Heart left ventricle (tissue), 16 donors: ENCODE data around the gene ZNF709. TPM values are rescaled to one million over a fixed set of nuclear protein-coding genes. Genes with fewer than 3 reads are reported as not detected.
"Not testable (repeated sequence)": the region's sequence is repeated elsewhere in the genome, so short reads cannot be mapped to it uniquely, and the experiment has no call there.

Experiments
- ATAC-seq, 4 donors: fragments of 200-7000 bp; cut with Tn5 transposase; one replicate each; pipeline ENCODE4 v1.9.1; 2020 to 2022; ENCODE audit warnings: moderate library complexity in 4 of 4, mild to moderate bottlenecking in 3 of 4, moderate number of reproducible peaks in 1 of 4
- DNase-seq, 5 donors: peaks; one replicate each; pipeline ENCODE4 v3.0.0-alpha.2; 2020
- H3K27ac ChIP-seq, 12 donors: fragments of 200-600 bp; sonication (generic) in 4 of 12; one replicate each; pipeline versions ENCODE4 v1.5.0 to v1.8.0; 2016 to 2022; ENCODE audit warnings: mild to moderate bottlenecking in 2 of 12
- H3K27me3 ChIP-seq, 9 donors: fragments of 200-600 bp; sonication (generic) in 2 of 9; one replicate each; pipeline versions ENCODE4 v1.5.1 to v1.8.0; 2016 to 2022; ENCODE audit warnings: mild to moderate bottlenecking in 3 of 9
- H3K36me3 ChIP-seq, 9 donors: fragments of 200-600 bp; sonication (generic) in 2 of 9; one replicate each; pipeline versions ENCODE4 v1.5.0 to v1.8.0; 2018 to 2022; ENCODE audit warnings: mild to moderate bottlenecking in 2 of 9
- H3K4me1 ChIP-seq, 12 donors: fragments of 200-600 bp; sonication (generic) in 4 of 12; one replicate each; pipeline versions ENCODE4 v1.5.0 to v1.8.0; 2016 to 2022; ENCODE audit warnings: mild to moderate bottlenecking in 3 of 12
- H3K4me3 ChIP-seq, 12 donors: fragments of 200-600 bp; sonication (generic) in 4 of 12; one replicate each; pipeline versions ENCODE4 v1.5.0 to v1.8.0; 2017 to 2022; ENCODE audit warnings: mild to moderate bottlenecking in 9 of 12, moderate library complexity in 4 of 12
- H3K9me3 ChIP-seq, 12 donors: fragments of 200-600 bp; sonication (generic) in 4 of 12; one replicate each; pipeline versions ENCODE4 v1.5.0 to v1.8.0; 2016 to 2022; ENCODE audit warnings: mild to moderate bottlenecking in 1 of 12
- POLR2A ChIP-seq, 2 donors: fragments of 450-650 bp; IDR thresholded peaks; one replicate each; pipeline ENCODE4 v1.6.1; 2017; ENCODE audit warnings: antibody characterized with exemption in 2 of 2, mild to moderate bottlenecking in 2 of 2, moderate library complexity in 2 of 2
- WGBS, 4 donors: extraction: QIAGEN DNeasy Blood & Tissue Kit in 2 of 4; methylation state at CpG; one replicate each; pipeline versions ENCODE4 v1.1.5 to v1.1.7; 2013 to 2018; 5-methylcytosine and 5-hydroxymethylcytosine counted together
- intact Hi-C, 10 donors: fragments of 100-400 bp; cut with DNase I; formaldehyde crosslinking; loops; one replicate each; pipeline versions ENCODE4 v1.11.1 to v1.14.2; 2022
- polyA plus RNA-seq, 2 donors: library from polyadenylated mRNA; stranded (reverse); fragments of 200-250 nt; gene quantifications; one replicate each; pipeline ENCODE4 v1.2.3, GENCODE V29; 2013
- total RNA-seq, 9 donors: library from RNA; depleted of rRNA in 2 of 9; stranded (reverse); fragments of >200 nt in 2 of 9; fragmentation: NEBNext Ultra II Directional in 3 of 9; extraction: Animal tissue kit (Norgen Biotek cat#: 25700) in 3 of 9; gene quantifications; one replicate each; pipeline versions ENCODE4 v1.1.0 to v1.2.4, GENCODE V29; 2016 to 2023
- TF ChIP-seq, protein P1 (sequence below), 12 donors: fragments of 200-600 bp; sonication (generic) in 4 of 12; IDR thresholded peaks; one replicate each; pipeline versions ENCODE4 v1.5.0 to v1.8.0; 2018 to 2022; ENCODE audit warnings: antibody characterized with exemption in 12 of 12, mild to moderate bottlenecking in 5 of 12
- donor health status: ischemic (EF 13 %, LVEDD 7.1; RV severe dilation, severe dysfunction).
- donor health status: healthy with polysubstance abuse.
- donor health status: DM: no; HTN: yes; CAD: no.
- donor health status: DM: no; HTN: no; CAD: no.
- donor health status: ischemic (EF 25% LVEDD 6.9; RV normal size, moderate dysfunction).
- donor health status: ischemic (EF 25% LVEDD 5.7; RV mildly dilated, moderate dysfunction).
- donor health status: healthy.
- donor health status: DM: yes; HTN: yes; CAD: no.
- donor health status: ischemic (EF 35%, LVEDD 5.7; RV mildly dilated, moderate dysfunction).
- donor health status: nonischemic (EF 11% LVEDD 7.7; RV severe dilation, severe dysfunction).
- donor health status: DM: yes; HTN: yes; CAD: no.
- donor health status: PGD.
- donor health status: ischemic (EF 29% LVEDD 5.4; RV normal size, mild dysfunction).
- donor health status: nonischemic (EF 23%, LVEDD 6.1; RV moderate dilation, normal function).

Gene ZNF709
- total and polyA plus RNA-seq, 11 donors: 0.89 to 2.9 (median 1.4) TPM

DNA sequence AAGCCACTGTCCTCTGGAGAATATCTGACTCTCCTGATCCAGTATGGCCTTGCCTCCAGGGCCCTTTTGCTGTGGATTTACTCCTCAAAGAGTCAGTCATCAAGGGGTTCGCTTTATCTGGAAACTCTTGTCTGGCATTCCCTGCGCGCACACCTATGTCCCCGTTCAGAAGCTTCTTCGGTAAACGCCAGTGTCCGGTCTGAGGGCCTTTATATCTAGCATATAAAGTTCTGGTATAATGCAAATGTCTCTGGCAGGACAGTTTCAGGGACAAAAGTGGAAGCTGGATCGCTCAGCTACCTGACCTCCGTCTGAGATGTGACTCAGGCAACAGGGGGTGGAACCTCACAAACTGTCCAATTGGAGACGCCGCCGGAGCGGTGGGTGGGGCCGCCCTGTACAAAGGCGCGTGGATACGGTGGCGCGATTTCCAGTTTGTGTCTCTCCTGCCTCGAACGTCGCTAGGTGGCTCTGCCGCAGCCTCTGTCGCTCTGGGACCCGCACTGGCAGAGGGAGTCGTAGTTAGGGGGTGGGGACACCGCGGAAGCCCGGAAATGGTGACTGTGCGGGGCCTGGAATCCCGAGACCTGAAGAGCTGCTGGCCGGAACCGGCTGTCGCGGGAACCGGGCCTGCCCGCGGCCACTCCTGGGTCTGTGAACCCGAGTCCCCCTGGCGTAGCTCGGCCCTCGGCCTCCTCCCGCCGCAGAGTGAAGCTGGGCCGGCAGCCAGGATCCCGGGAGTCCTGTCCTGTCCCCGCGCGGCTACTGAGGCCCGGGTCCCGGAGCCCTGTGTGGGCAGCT, 10.6 kb upstream of the ZNF709 start:
- 0 to 2% (median 1%) methylated on average over 33 to 51 of the region's 51 CpGs for WGBS, 4 donors
- H3K9me3 ChIP-seq: peaks cover 0 to 5% (median 0%) of the 10 kb centered on the region in 12 donors
- peaks cover 0 to 13% (median 7%) of the 10 kb centered on the region in 12 donors for H3K4me1 ChIP-seq
- intact Hi-C loops: loop anchor here in 6 of 10 donors (1.0 to 10.0 kb wide), 9 partner anchors 11 to 94 kb away; partner anchors contain the start of genes ZNF564 (in 3 of the 6), ZNF443 (in 2 of the 6), ZNF799 (in 2 of the 6) and ZNF709 (in 1 of the 6)
- ATAC-seq: peak; percentile 100
- TF ChIP-seq, protein P1, sequence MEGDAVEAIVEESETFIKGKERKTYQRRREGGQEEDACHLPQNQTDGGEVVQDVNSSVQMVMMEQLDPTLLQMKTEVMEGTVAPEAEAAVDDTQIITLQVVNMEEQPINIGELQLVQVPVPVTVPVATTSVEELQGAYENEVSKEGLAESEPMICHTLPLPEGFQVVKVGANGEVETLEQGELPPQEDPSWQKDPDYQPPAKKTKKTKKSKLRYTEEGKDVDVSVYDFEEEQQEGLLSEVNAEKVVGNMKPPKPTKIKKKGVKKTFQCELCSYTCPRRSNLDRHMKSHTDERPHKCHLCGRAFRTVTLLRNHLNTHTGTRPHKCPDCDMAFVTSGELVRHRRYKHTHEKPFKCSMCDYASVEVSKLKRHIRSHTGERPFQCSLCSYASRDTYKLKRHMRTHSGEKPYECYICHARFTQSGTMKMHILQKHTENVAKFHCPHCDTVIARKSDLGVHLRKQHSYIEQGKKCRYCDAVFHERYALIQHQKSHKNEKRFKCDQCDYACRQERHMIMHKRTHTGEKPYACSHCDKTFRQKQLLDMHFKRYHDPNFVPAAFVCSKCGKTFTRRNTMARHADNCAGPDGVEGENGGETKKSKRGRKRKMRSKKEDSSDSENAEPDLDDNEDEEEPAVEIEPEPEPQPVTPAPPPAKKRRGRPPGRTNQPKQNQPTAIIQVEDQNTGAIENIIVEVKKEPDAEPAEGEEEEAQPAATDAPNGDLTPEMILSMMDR (IDR thresholded peaks at IDR 0.05): peak in 11 of 12 donors; percentile 18 to 75 (median 48)
- peak in 1 of 2 donors; percentile 83 for TF ChIP-seq POLR2A (IDR thresholded peaks at IDR 0.05)
- peak overlapping the region; percentile 8 to 84 (median 66) for H3K4me3 ChIP-seq
- H3K36me3 ChIP-seq: no peaks in the 10 kb centered on the region
- no peaks in the 10 kb centered on the region for H3K27me3 ChIP-seq
- peak overlapping the region; percentile 49 to 93 (median 84) for H3K27ac ChIP-seq
- DNase-seq: peak; percentile 93 to 97 (median 96)

DNA sequence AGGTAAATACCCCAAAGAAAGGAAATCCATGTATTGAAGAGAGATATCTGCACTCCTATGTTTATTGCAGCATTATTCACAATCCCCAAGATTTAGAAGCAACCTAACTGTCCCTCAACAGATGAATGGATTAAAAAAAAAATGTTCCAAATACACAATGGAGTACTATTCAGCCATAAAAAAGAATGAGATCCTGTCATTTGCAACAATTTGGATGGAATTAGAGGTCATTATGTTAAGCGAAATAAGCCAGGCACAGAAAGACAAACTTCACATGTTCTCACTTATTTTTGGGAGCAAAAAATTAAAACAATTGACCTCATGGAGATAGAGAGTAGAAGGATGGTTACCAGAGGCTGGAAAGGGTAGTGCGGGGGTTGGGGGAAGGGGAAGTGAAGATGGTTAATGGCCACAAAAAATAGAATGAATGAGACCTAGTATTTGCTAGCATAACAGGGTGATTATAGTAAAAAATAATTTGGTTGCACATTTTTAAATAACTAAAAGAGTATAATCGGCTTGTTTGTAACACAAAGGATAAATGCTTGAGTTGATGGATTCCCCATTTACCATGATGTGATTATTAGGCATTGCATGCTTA, 9.7 kb upstream of the ZNF709 start:
- no peak for ATAC-seq
- 93 to 98% (median 97%) methylated on average over 3 of the region's 3 CpGs for WGBS, 4 donors
- H3K36me3 ChIP-seq: no peaks in the 10 kb centered on the region
- intact Hi-C loops: loop anchor here in 4 of 10 donors (2.0 to 10.0 kb wide), 3 partner anchors 50 to 94 kb away; partner anchors contain the start of genes ZNF564 (in 1 of the 4) and ZNF799 (in 1 of the 4)
- H3K27ac ChIP-seq: peak overlapping the region in 10 of 12 donors; percentile 69 to 93 (median 86)
- no peak for TF ChIP-seq POLR2A (IDR thresholded peaks at IDR 0.05)
- TF ChIP-seq, protein P1 (IDR thresholded peaks at IDR 0.05): no peak
- no peaks in the 10 kb centered on the region for H3K27me3 ChIP-seq
- peak overlapping the region in 8 of 12 donors; percentile 57 to 84 (median 68) for H3K4me3 ChIP-seq
- H3K9me3 ChIP-seq: peaks cover 0 to 5% (median 0%) of the 10 kb centered on the region in 12 donors
- DNase-seq: no peak
- peaks cover 0 to 13% (median 7%) of the 10 kb centered on the region in 12 donors for H3K4me1 ChIP-seq

DNA sequence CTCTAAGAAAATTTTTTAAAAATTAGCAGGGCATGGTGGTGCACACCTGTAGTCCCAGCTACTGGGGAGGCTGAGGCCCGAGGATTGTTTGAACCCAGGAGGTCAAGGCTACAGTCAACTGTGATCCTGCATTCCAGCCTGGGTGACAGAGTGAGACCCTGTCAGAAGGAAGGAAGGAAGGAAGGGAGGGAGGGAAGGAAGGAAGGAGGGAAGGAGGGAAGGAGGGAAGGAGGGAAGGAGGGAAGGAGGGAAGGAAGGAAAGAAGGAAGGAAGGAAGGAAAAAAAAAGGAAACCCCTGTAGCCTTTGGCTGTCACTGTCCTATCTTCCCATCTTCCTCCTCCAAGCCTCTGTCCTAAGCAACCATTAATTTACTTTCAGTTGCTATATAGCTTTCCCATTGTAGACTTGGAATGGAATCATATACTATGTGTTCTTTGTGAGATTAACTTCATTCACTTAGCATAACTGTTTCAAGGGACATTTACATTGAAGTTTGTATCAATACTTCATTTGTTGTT, 1.7 kb upstream of the ZNF709 start:
- not testable (repeated sequence) for H3K27ac ChIP-seq, DNase-seq, H3K4me3 ChIP-seq, H3K36me3 ChIP-seq, H3K27me3 ChIP-seq, ATAC-seq, H3K9me3 ChIP-seq
- 86 to 96% (median 90%) methylated on average over 1 of the region's 1 CpG for WGBS, 4 donors
- intact Hi-C loops: loop anchor here in 1 of 10 donors (10.0 kb wide), 1 partner anchor 82 kb away; the partner anchor contains the start of gene ZNF799
- peaks cover 0 to 27% (median 13%) of the 10 kb centered on the region in 12 donors for H3K4me1 ChIP-seq

DNA sequence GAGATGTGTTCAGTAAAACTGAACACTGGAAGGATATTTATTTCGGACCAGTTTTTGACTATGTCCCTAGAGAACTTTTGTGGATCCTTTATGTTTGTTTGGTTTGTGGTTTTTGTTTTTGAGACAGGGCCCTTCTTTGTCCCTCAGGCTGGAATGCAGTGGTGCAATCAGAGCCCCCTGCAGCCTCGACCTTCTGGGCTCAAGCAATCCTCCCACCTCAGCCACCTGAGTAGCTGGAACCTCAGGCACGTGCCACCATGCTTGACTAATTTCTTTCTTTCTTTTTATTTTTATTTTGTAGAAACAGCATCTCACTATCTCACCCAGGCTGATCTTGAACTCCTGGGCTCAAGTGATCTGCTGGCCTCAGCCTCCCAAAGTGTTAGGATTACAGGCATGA, 955 bp upstream of the ZNF709 start:
- 66 to 85% (median 82%) methylated on average over 3 of the region's 3 CpGs for WGBS, 4 donors
- H3K4me1 ChIP-seq: peaks cover 0 to 27% (median 13%) of the 10 kb centered on the region in 12 donors
- no peaks in the 10 kb centered on the region for H3K36me3 ChIP-seq
- ATAC-seq (no peak), DNase-seq (no peak)
- intact Hi-C loops: loop anchor here in 1 of 10 donors (10.0 kb wide), 1 partner anchor 81 kb away; the partner anchor contains the start of gene ZNF799
- H3K4me3 ChIP-seq: peak overlapping the region in 4 of 12 donors; percentile 80 to 99 (median 94)
- TF ChIP-seq POLR2A (IDR thresholded peaks at IDR 0.05): no peak
- TF ChIP-seq, protein P1 (IDR thresholded peaks at IDR 0.05): no peak
- H3K9me3 ChIP-seq: no peaks in the 10 kb centered on the region
- peak overlapping the region in 5 of 12 donors; percentile 70 to 87 (median 76) for H3K27ac ChIP-seq
- no peaks in the 10 kb centered on the region for H3K27me3 ChIP-seq
